Muscle layer of duodenum (tissue), 2 donors: ENCODE measurements around the gene PNPLA5.

Experiments used
- H3K27ac ChIP-seq: one replicate; pipeline ENCODE4 v1.7.0; 2013; ENCODE audit warnings: mild to moderate bottlenecking, low read length
- H3K27me3 ChIP-seq: one replicate; pipeline ENCODE4 v1.7.0; 2013; ENCODE audit warnings: low read depth, mild to moderate bottlenecking, control low read depth, low read length
- H3K36me3 ChIP-seq, 2 donors: one replicate each; pipeline ENCODE4 v1.7.0; 2013; ENCODE audit warnings: low read length in 2 of 2, control low read depth in 1 of 2, mild to moderate bottlenecking in 1 of 2; ENCODE audit not compliant: insufficient read depth in 2 of 2, control insufficient read depth in 1 of 2
- H3K4me1 ChIP-seq, 2 donors: one replicate each; pipeline ENCODE4 v1.7.0; 2013; ENCODE audit warnings: low read length in 2 of 2, mild to moderate bottlenecking in 2 of 2, control low read depth in 1 of 2, moderate library complexity in 1 of 2; ENCODE audit not compliant: insufficient read depth in 2 of 2, control insufficient read depth in 1 of 2
- H3K4me3 ChIP-seq, 2 donors: one replicate each; pipeline ENCODE4 v1.7.0; 2013; ENCODE audit warnings: low read length in 2 of 2, low read depth in 1 of 2, mild to moderate bottlenecking in 1 of 2
- H3K9me3 ChIP-seq, 2 donors: one replicate each; pipeline ENCODE4 v1.7.0; 2013; ENCODE audit warnings: low read length in 2 of 2, control low read depth in 1 of 2, mild to moderate bottlenecking in 1 of 2; ENCODE audit not compliant: control insufficient read depth in 1 of 2
- donor health status: healthy.

Gene PNPLA5

DNA sequence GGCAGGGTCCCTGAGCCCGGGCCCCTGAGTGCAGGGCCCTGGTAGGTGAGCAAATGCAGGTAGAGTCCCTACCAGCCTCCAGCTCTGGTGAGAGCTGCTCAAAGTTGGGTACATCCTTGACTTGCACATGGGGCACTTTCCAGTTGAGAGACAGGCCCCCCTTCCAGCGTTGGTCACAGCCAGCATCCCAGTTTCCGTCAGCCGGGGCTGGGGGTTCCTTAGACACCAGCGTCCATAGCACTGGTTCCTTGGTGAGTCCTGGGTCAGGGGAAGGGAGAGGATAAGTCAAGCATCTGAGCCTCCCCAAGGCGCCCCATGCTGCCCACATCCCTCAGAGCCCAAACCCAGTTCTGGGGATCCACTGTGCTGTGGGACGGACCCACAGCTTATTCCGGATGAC lies 5.6 kb downstream of the PNPLA5 start:
- H3K27me3 ChIP-seq: peaks cover 25% of the 10 kb centered on the region

DNA sequence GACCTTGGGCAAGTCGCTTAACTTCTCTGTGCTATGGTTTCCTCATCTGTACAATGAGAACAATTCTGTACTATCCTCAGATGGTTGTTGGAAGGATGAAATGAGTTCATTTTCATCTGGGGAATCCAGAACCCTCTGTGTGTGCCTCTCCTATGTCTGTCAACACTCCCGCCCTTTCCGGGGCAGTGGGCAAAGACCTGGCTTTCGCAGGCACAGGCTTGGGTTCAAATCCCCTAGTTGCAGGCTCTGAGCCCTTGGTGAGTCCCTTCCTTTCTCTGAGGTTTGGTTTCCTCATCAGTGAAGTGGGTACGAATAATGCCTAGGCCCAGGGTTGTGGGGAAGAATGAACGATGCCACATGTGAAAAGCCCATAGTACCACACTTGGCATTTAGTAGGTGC lies 6.0 kb downstream of the PNPLA5 start:
- peaks cover 21% of the 10 kb centered on the region for H3K27me3 ChIP-seq
- H3K4me3 ChIP-seq: no peak overlapping the region
- no peaks in the 10 kb centered on the region for H3K9me3 ChIP-seq
- no peak overlapping the region for H3K27ac ChIP-seq
- no peaks in the 10 kb centered on the region for H3K4me1 ChIP-seq
- no peaks in the 10 kb centered on the region for H3K36me3 ChIP-seq

More for the DNA sequence above, 5.6 kb downstream of the PNPLA5 start:
- H3K27ac ChIP-seq: no peak overlapping the region
- H3K4me1 ChIP-seq: peaks cover 0 to 4% of the 10 kb centered on the region in 2 donors
- no peaks in the 10 kb centered on the region for H3K9me3 ChIP-seq
- H3K36me3 ChIP-seq: no peaks in the 10 kb centered on the region
- no peak overlapping the region for H3K4me3 ChIP-seq

DNA sequence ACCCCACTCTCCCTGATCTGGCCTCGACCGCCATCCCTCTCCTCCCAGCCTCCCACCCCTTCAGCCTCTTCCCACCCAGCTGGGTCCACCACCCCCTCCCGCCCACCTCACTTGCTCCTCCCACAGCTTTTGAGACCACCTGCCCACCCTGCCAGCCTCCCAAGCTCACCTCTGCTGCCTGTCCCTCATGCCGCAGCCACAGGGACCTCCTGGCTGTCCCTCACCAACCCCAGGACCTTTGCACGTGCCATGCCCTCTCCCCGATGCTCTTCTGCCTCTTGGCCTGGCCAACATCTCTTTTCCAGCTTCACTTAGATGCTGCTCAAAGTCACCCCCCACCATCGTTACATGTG lies 6.5 kb downstream of the PNPLA5 start:
- Histone ChIP-seq H3K36me3 (no peaks in the 10 kb centered on the region), H3K4me3 (no peak overlapping the region), H3K9me3 (no peaks in the 10 kb centered on the region), H3K27ac (no peak overlapping the region), H3K27me3 (peaks cover 16% of the 10 kb centered on the region), H3K4me1 (no peaks in the 10 kb centered on the region)

DNA sequence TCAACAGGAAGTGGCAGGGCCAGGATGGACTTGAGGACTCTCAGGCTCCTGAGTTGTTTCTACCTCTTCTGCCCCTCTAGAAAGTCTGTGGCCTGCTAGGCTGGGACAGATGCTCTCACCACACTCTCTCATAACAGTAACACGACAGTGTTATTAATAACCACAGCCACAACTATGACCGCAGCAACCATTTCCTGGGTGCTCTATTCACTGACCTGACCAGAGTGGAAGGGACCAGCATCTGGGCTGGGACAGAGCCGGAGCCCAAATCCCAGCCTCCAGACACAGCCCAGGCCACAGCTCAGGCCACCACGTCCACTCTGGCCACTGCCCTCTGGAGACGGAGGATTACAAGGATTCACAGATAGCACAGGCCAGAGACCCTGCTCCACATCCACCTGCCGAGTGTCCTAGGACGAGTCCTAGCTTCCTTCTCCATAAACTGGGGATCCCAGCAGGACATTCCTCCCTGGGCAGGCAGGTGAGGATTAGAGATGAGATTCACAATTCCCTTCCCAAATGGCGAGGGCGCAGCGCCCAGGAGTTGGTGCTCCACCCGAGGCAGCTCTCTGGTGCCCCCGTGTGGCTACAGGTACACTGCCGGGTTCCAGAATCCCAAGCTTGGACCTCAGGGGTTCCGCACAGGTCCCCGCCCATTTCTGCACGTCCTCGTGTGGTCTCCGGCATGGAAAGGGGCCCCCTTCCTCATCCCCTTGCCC lies 7.1 kb downstream of the PNPLA5 start:
- no peak overlapping the region for H3K4me3 ChIP-seq
- H3K27ac ChIP-seq: no peak overlapping the region
- H3K4me1 ChIP-seq: no peaks in the 10 kb centered on the region
- peaks cover 10% of the 10 kb centered on the region for H3K27me3 ChIP-seq
- no peaks in the 10 kb centered on the region for H3K36me3 ChIP-seq
- no peaks in the 10 kb centered on the region for H3K9me3 ChIP-seq

DNA sequence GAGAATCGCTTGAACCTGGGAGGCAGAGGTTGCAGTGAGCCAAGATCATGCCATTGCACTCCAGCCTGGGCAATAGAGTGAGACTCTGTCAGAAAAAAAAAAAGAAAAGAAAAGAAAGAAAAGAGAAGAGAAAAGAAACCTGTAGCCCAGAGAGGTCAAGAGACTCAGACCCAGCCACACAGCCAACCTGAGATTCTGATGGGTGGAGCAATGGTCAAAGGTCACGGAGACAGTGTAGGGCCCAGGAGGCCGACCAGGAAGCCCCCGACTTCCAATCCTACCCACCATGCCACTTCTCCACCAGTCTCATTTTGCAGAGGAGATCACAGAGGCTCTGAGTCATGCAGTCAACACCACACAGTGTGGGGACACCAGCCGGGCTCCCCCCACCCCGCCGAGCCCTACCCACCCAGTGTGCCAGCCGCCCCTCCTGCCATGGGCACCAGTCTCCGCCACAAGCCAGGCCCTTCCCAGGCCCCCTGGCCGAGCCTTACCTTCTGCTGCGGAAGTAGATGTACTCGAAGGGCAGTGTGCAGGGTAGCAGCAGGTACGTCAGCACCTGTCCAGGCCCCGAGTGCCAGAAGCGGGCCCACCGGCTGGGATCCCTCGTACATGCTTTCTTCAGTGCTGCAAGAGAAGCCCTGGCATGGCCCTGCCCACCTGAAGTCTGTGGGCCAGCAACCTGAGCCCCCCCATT lies 7.9 kb downstream of the PNPLA5 start:
- H3K4me3 ChIP-seq: no peak overlapping the region
- peaks cover 2% of the 10 kb centered on the region for H3K27me3 ChIP-seq

DNA sequence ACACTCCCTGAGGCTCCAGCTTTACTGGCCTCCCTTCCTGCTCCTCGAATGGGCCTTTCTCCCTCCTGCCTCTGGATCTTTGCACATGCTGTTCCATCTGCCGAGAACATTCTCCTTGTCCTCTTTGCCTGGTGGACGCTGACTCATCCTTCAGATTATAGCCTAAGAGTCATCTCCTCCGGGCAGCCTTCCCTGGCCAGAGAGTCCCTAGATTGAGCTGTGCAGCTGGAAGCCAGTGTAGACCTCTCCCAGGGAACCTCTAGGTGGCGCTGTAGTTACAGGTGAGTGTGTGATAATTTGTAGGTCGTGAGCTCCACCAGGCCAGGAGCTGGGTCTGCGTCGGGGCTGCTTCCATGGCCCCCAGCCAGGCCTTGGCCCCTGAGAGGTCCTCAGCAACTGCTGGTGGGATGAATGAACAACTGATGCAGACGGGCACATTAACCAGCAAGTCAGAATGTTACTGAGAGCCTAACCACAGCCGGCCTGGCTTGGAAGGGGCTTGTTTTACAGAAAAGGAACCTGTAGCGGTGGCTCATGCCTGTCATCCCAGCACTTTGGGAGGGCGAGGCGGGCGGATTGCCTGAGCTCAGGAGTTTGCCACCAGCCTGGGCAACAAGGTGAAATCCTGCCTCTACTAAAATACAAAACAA lies 8.7 kb downstream of the PNPLA5 start:
- Histone ChIP-seq H3K4me3 (no peak overlapping the region), H3K9me3 (no peaks in the 10 kb centered on the region), H3K36me3 (no peaks in the 10 kb centered on the region), H3K4me1 (no peaks in the 10 kb centered on the region), H3K27ac (no peak overlapping the region), H3K27me3 (no peaks in the 10 kb centered on the region)

More for the DNA sequence above, 7.9 kb downstream of the PNPLA5 start:
- no peak overlapping the region for H3K27ac ChIP-seq
- no peaks in the 10 kb centered on the region for H3K36me3 ChIP-seq
- H3K4me1 ChIP-seq: no peaks in the 10 kb centered on the region
- H3K9me3 ChIP-seq: no peaks in the 10 kb centered on the region

DNA sequence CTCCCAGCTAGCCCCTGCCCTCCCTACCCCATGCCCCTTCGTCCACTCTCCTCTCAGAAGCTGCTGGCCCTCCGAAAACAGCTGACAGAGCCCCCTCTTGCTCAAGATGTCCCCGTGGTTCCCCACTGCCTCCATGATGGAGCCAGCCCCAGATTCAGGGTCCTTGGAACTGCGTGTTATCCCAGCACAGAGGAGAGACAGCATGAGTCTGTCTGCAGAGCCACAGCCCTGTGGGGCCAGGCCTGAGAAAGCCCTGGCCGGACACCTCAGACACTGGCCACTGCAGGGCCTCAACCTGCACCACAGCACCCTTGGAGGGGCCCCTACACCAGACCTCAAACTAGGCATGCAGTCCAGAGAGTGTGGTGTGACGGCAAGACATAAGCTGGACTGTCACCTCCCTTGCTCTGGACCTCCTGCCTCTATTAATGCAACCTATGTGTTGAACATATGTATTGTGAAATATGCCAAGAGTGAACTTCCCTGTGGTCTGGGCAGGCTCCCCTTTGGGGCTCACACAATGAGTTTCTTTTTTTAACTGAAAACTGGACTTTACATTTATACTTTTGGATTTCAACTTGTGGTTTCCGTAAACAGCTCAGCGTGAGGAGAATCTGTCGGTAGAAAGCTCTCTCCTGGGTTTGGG lies 9.6 kb downstream of the PNPLA5 start:
- Histone ChIP-seq H3K4me1 (no peaks in the 10 kb centered on the region), H3K27ac (no peak overlapping the region), H3K36me3 (no peaks in the 10 kb centered on the region), H3K9me3 (no peaks in the 10 kb centered on the region), H3K4me3 (no peak overlapping the region), H3K27me3 (no peaks in the 10 kb centered on the region)

DNA sequence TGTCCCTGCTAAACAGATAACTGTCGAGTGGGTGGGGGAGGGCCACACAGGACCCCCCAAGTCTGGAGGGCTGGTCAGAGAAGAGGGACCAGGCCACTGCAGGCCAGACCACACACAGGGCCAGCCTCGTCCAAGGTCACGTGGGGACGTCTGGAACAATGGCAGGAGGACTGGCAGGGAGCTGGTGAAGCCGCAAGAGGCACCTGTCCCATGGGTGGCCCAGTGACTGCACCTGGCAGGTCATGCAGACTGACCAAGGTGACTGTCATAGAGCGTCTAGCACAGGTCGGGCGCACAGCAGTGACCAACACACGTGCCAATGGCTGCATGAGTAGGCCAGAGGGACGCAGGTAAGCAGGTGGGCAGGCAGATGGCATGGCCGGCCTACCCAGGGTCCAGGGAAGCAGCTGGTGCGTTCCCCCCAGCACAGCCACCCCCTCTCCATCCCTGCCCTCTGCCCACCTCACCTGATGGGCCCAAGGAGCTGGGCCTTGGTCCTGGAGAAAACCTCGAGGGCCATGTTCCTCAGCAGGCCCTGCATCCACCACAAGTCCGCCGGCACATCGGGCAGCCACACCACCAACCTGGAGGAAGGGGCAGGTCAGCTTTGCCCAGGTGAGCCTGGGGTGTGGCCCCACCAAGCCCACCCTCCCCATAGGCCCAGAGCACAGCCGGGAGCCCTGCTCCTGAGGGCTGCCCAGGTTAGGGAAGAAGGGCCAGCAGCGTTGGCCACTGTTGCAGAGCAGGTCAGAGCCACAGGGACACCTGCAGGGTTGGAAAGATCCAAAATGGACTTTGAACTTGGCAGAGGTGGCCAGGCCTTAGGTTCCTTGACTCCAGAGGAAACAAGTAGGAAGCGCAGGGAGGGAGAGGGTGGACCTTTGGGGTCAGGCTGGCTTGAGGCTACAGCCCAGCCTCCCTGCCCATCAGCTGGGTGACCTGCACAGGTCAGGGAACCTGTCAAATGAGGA lies 10.4 kb downstream of the PNPLA5 start:
- no peak overlapping the region for H3K4me3 ChIP-seq
- H3K36me3 ChIP-seq: no peaks in the 10 kb centered on the region
- H3K27me3 ChIP-seq: no peaks in the 10 kb centered on the region
- no peaks in the 10 kb centered on the region for H3K9me3 ChIP-seq
- H3K27ac ChIP-seq: no peak overlapping the region
- no peaks in the 10 kb centered on the region for H3K4me1 ChIP-seq

DNA sequence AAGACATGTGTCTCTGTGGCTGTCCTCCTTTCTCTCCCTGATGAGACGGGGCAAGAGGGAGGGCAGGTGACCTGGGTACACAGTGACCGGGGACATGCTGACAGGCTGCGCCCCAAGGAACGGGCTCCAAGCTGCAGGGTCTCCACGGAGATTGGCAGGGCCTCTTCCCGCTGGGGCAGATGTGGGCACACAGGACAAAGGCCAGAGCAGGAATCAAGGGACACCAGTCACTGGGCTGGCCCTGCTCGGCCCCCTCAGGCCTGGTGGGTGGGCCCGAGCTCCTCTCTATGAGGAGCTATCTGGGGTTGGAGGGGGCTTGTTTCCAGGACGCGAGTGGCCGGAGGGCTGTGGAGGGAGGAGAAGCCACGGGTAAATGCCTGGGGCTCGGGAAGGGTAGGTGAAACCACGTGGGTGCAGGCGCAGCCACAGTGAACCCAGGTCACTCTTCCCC lies 11.2 kb downstream of the PNPLA5 start:
- Histone ChIP-seq H3K4me1 (no peaks in the 10 kb centered on the region), H3K27ac (no peak overlapping the region), H3K36me3 (no peaks in the 10 kb centered on the region), H3K9me3 (no peaks in the 10 kb centered on the region), H3K4me3 (no peak overlapping the region), H3K27me3 (no peaks in the 10 kb centered on the region)

DNA sequence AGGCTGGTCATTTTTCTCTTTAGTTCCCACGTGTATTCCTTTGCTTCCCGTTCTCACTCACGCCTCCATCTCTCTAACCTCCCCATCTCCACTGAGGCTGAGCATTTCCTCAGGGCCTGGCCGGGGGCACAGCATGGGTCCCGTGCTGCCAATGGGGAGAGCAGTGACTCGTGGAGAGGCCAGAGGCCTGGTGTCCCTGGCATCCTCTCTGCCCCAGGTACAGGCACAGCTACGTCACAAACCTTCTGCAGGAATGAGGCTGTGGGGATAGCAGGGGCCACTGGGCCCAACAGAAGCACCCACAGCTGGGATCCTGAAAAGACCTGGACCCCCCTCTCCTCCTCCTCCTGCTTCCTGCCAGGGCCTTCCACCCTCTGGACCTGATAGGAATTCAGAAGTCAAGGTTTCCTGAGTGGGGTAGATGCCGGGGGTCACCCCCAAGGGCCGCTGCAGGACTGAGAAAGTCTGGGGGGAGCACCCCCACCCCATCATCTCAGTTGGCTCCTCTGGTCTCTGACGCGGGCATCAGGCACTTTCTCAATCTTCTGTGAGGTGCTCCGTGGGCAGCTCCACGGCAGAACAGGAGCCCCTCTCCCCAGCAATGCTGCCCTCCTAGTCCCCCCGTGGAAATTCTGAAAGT lies 11.8 kb downstream of the PNPLA5 start:
- Histone ChIP-seq H3K4me3 (no peak overlapping the region), H3K9me3 (no peaks in the 10 kb centered on the region), H3K27me3 (no peaks in the 10 kb centered on the region), H3K27ac (no peak overlapping the region), H3K4me1 (no peaks in the 10 kb centered on the region), H3K36me3 (no peaks in the 10 kb centered on the region)
